CD1c-positive myeloid dendritic cell (primary cell): Measurements from ENCODE around the gene TTC21B.
"Not testable (repeated sequence)": the region's sequence is repeated elsewhere in the genome, so short reads cannot be mapped to it uniquely, and the experiment has no call there.

Experiments used
- DNase-seq: peaks from one replicate; pipeline ENCODE4 v3.0.0-alpha.2; 2016; ENCODE audit errors: extremely low spot score

Gene TTC21B

DNA sequence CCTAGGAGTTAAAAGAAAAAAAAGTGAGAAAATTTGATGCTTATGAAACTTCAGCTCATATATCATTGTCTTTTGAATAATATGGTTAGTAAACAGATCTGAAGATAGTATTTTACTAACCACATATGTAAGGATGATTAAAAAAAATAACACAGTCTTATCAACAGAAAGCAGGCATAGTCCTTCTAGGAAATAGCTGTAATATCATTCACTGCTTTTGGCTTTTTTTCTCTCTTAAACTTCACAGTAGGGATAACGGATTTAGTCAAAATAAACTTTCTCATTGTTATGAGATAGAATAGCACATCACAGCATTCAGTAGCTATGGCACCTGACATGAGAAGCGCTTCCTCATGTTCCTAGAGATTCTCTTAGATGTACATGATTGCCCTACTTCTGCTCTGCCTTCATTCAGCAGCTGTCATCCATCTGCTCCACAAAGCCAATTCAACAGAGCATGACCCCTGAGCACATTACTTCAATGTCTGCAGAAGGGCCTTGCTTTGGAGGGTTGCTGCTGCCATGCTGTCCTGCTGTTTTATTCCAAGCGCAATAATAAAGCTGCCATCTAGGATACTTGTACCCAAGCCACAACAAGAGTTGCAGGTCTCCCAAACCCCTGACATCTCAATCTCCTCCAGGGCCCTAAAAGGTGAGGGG is 67.0 kb downstream of the TTC21B start:
- DNase-seq, result no peak

DNA sequence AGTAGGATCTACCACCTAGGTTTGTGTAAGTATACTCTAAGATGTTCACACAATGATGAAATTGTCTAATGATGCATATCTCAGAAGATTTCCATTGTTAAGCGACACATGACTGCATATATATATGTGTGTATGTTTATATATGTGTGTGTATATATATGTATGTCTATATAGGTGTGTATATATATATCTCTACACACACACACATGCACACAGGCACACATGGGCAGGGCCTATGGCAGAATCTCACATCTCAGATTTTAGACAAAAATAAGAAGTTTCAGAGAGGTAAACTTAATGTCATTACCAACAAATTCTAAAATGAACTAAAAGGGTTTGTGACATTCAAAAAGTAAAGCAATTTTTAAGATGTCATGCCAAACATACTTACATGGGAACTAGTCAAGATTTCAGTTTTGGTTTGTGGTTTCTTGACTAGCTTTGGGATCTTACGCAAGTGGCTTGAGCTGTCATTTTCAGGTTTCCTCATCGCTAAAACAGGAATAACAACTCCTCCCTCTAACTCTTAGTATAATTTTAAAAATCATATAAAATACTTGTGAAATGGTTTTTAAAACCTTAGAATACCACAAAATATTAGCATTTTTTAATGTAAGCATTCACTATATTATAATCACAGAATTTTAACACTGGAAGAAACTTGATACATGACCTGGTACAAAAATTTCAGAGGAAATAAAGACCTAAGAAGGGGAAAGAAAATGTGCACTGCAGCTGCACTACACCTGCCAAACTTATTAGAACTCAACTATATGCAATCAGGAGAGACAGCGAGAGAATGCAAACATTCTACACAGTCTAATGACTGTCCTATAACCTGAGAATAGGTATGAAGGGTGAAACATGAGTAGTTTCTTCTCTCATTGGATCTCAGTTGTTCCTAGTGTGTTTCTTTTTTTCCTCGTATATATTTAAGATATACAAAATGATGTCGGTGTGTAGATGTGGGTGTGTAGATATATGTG is 75.7 kb downstream of the TTC21B start:
- DNase-seq, result peak; percentile 80

DNA sequence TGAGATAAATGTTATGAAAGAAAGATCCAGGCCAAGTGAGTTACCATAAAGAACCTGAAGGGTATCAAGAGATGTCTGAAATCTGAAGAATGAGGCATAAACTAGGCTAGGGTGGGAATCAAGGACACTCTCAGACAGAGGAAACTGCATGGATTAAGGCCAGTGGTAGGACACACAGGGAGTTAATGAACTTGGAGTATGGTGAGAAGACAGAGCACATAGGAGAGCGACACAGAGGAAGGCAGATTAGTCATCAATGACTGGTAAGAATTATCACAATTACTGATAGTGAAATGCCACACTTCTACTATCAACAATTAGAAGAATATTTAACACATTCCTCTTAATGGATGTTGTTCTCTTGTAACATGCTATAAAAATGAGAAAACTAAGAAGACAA is 76.9 kb downstream of the TTC21B start:
- no peak for DNase-seq

DNA sequence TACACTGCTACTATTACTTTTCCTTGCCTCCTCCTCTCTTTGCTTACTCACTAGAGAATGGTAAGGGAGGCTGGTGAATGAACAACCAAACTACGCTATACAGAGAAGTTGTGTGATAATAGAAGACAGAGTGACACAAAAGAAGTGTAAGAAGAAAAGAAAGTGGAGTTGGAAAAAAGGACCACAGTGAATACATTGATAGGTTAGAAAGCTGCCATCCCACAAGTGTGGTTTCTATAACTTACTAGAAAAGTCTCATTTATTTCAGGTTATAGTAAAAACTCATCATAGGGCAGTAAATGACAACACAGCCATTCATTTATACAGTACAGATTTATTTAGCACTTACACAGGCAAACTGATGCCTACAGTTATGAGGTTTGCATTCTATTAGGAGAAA is 77.3 kb downstream of the TTC21B start:
- DNase-seq, result no peak

DNA sequence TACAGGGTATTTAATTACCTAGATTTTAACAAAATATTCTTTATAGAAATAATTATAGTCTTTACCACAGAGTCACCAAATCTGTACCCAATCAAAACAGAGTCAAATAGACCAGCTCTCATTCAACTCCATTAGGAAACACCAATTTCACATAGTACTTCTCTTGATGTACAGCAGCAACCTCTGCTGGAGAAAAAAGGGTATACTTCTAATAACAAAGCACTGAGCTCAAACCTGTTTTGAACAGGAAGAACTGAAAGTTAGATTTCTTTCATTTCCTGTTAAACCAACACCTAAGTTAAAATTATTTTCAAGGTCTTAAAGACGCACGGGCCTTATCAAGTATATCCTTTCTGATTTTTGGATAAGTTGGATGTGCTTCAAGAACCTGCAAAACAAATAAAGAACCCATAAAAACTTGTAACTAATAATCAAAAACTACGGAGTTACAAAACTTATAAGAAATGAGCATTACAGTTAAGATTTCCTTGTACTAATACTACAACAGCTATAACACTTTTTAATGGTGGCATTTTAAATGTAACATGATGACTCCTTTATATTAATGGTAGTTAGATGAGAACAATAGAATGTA is 79.0 kb downstream of the TTC21B start:
- peak; percentile 77 for DNase-seq

DNA sequence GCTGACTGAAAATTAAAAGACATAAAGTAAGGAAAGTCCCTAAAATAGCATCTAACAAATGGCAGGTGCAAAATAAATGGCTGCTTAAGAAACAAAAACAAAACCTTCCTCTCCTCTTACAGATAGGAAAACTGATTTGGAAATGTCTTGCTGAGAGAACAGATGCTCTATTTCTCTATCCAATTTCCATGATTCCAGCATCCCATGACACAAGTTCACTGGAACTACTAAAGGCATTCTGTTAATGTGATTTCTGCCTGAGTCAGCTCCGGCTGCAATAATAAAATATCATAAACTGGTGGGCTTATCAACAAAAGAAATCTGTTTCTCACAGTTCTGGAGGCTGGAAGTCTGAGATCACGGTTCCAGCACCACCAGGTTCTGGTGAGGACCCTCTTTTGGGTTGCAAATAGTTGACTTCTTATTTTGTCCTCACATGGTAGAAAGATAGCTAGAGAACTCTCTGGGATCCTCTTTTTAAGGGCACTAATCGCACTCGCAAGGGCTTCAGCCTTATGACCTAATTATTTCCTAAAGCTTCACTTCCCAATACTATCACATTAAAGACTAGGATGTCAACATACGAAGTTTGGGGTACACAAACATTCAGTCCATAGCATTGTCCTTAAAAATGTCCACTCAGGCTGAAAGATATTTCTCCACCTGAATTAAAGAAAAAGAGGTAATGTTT is 81.3 kb downstream of the TTC21B start:
- no peak for DNase-seq

DNA sequence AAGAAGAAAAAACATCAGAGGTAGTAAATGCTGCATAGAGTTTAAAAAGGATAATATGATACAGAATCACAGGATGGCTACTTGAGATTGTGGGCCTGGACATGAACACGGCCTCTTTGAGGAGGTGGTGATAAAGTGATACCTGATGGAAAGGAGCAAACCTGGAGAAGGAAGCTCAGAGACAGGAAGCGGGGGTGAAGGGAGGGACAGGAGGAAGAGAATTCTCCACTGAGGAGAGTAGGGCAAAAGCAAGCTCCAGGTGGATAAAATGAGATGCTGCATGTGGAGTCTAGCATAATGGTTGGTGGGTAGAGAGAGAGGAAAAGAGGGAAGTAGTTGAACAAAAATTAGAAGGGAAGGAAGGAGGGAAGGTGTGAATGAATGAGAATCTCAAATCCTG is 82.6 kb downstream of the TTC21B start:
- DNase-seq, result no peak

DNA sequence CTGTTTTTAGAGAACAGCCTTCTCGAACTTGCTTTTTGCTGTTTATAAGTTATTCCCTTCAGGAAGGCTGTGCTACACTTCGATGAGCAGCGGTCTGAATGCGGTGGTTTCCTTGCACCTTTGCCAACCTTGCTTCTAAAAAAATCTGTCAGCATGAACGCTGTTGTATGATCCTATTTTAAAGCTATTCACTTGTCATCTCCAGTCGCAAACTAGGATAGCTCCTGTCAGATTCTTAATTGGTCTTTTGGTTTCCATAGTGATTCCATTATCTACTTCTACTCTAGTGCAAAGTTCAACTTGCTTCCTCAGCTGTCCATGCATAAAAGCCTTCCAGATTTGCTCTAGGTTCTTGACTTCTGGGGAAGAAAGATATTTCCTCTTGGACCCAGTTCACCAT is 83.2 kb downstream of the TTC21B start:
- DNase-seq, result no peak

DNA sequence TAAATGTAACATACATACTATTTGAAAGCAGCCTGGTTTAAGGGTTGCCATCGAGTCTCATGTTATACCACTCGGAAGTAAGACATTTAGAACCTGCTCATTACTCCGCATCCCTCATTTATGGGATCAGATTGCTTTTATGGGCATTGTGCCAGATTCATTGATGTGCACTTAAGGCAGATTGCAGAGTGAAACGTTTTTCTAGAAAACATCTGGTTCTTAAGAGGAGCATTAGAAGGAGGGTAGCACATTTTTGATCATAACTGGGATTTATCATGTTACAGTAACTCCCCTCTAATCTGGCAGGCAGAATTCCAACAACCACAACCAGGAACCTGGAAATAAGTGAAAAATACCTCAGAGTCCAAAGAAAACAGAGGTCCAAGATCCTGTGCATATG is 85.4 kb downstream of the TTC21B start:
- no peak for DNase-seq

DNA sequence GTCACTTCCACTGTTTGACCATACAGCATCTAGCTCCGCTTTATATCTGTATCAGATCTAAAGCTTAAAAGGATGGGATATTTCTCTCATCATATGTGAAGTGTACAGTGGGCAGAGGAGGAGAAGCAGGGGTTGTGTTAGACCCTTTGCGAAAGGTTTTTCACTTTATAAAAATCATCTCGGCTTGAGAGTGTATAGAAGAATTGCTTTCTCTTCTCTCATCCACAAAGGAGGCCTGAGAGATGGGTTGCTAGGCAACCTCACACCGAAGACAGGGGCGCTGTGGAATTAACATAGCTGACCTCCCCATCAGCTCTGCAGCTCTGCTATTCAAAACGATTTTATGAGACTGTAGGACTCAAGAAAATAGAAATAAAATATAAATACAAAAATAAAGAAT is 89.3 kb downstream of the TTC21B start:
- DNase-seq, result no peak

DNA sequence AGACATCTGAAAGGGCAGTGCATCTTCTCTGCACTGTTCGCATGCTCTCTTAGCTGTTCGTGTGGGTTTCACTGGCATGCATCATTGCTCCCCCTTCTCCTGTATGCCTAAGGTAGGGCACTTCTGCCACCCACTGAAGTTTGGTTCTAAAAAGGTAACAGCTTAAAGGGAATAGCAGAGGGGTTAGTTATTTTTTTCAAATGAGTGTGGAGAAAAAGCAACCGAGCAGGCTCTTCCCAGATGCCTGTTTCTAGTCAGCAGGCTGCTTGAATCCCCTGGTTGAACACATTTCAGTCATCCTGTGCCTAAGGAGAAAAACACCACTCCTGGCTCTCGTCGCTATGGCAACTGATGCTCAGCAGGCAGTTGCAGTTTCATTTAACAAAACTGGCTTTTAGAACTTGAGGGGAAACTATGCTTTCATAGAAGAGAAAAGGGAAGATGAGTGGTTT is 89.7 kb downstream of the TTC21B start:
- DNase-seq, result no peak

DNA sequence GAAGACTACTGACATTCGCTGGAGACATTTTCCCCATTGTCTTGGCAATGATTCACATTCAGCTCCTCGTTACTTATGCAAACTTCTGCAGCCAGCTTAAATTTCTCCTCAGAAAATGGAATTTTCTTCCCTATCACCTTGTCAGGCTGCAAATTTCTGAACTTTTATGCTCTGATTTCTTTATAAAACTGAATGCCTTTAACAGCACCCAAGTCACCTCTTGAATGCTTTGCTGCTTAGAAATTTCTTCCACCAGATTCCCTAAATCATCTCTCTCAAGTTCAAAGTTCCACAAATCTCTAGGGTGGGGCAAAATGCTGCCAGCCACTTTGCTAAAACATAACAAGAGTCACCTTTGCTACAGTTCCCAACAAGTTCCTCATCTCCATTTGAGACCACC is 92.5 kb downstream of the TTC21B start:
- DNase-seq, result not testable (repeated sequence)

DNA sequence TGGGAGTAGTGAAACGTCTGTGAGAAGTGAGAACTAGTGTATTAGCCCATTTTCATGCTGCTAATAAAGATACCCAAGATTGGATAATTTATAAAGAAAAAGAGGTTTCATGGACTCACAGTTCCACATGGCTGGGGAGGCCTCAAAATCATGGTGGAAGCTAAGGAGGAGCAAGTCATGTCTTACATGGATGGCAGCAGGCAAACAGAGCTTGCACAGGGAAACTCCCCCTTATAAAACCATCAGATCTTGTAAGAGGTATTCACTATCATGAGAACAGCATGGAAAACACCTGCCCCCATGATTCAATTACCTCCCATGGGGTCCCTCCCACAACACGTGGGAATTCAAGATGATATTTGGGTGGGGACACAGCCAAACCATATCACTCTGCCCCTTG is 93.9 kb downstream of the TTC21B start:
- DNase-seq, result not testable (repeated sequence)

DNA sequence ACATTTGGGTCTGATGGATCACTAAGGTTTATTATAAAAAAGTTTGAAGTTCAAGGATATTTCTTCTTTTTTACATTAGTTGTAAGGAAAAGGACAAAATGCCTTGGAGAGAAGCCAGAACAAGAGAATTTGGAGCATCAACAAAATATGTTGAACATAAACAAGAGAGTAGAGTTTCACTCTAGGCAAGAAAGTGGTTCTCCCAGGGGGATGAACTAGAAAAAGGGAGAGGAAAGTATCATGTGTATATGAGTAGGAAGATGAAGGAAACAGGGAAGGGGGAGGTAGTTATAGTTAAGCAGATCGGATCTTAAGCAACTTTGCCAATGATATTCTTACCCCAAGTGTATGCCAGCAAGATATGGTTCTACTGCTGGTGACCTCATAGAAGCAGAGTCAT is 95.7 kb downstream of the TTC21B start:
- DNase-seq, result no peak

DNA sequence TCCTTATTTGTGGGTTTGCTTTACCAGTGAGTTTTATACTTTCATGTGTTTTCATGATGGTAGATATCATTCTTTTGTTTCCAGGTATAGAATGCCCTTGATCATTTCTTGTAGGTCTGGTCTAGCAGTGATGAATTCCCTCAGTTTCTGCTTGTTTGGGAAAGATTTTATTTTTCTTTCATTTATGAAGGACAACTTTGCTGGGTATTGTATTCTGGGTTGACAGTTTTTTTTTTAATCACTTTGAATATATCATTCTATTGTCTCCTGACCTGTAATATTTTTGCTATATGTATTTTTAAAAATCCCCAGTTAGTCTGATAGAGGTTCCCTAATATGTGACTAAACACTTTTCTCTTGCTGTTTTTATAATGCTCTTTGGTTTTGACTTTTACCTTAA is 101.2 kb downstream of the TTC21B start:
- DNase-seq, result no peak

DNA sequence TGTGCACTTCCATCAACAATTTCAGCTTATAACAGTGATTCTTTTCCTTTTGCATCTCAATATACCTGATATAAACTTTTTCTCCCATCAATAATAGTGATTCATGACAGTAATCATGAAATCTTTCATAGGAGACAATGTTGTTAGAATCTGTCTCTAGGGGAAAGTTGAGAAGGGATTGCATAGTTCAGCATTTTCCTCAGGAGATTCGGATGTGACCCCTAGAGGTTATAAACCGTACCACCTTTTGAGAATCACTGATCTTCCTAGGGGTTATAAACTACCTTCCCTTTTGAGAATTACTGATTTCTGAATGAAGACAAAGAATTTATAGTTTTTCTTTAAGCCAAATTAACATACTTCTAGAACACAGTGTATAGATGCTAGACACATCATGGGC is 106.6 kb downstream of the TTC21B start:
- no peak for DNase-seq

DNA sequence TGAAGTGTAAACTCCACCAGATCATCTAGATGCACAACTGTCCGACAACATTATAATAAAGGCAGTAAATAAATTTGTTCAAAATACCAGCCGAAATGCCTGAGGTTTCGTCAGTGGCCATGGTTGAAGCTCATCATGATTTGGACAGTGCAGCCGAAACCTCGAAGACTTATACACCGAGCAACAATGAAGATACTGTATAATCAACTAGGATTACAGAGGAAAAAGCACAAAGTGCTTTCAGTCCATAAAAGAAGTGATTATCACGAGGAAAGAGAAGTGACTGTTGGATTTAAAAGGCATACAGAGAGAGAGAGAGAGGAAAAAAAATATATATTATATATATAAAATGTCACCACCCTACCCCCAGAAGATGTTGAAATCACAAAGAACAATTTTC is 107.5 kb downstream of the TTC21B start:
- DNase-seq, result no peak

DNA sequence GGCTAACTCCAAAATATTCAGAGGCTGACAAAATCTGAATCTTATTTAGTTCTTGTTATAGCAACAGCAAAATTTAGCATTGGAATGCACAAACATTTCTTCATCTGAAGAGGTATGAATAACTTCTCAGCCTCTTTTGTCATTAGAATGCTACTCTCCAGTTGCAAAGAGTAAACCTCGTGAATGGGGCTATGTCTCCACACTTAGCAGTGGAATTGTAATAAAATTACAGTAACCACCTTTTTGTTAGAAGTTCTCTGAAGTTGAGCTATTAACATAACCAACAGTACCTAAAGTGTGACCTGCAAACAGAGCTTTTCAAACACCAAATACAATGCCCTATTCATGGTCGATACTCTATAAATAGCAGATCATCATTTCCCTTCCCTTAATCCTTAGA is 109.4 kb downstream of the TTC21B start:
- DNase-seq, result no peak

DNA sequence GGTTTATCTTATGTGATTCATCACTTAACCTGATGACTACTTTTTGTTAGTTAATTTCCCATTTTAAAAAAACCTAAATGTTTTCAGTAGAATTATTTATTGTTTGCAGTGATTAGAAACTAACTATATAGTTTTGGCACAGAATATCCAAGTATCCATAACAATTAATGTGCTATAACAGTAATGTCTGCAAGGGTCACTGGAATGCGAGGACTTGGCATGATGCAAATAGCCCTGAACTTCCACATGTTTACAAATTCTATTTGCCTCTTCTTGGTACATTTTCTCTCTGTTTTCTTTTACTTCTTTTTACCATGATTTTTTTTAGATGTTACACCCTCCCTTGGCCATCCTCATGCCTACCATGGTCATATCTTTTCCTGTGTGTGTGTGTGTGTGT is 110.2 kb downstream of the TTC21B start:
- DNase-seq, result no peak

DNA sequence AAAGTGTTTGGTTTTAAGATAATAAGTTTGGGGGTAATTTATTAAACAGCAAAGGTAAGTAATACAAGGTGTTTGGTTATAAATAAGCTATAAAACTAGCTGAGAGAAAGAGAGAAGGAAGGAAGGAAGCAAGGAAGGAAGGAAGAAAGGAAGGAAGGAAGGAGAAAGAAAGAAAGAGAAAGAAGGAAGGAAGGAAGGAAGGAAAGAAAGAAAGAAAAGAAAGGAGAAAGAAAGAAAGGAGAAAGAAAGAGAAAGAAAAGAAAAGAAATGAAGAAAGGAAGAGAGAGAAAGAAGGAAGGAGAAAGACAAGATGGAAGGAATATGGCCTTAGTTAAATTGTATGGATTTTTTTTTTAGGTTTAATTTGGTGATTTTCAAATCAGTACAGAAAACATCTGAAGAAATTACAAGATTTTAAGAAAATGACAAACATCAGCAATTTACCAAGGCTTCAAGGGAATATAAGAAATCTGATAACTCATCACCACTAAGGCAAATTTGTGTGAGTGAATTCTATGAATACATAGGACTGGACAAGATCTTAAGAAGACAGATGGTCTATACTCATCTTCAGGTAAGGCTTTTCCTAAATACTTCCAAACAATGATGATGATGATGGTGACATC is 113.1 kb downstream of the TTC21B start:
- no peak for DNase-seq

DNA sequence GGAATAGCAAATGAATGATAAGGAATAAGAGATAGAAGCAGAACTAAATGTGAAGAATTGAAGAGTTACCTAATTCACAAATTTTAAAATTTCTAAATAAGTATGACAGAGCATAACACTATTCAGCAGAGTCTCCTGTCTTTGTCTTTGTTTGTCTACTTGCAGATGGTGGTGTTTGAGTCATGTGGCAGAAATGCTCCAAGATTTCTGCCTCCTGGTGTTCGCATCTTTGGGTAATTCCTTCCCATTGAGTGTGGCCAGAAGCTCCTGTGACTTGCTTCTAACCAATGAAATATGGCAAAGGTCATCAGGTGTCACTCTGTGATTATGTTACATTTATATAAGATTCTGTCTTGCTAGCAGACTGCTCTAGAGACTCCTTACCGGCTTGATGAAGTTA is 114.0 kb downstream of the TTC21B start:
- no peak for DNase-seq

DNA sequence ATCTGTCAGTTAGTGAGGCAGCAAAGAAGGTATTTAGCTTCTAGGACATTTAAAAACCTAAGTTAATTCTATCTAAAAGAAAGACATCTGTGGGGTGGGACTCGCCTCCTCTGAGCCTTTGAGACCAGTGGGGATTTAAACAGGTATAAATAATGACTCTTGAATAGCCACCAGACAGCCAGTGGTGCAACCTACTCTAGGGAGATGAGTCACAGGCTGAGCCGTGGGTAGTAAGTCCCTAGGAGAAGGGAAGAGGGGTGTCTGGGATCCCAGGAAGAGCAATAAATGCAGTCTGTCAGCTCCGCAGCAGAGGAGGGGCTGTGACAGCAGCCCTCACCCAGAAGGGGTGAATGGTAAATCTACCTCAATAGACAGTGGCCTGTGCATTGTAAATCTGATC is 116.5 kb downstream of the TTC21B start:
- no peak for DNase-seq
